ENCODE measurements around the gene IL10RA.

Gene IL10RA

GRCh38 chr11:117992620-117993019 lies 6.4 kb downstream of the IL10RA start:
- no peak for DNase-seq (ENCODE audit: low spot score)

- no peak for DNase-seq (ENCODE audit: low spot score)
Measured at GRCh38 chr11:117993988-117994745, 8.0 kb downstream of the IL10RA start.

- no peak for DNase-seq (ENCODE audit: low spot score)
Measured at GRCh38 chr11:117995472-117995871, 9.3 kb downstream of the IL10RA start.

- no peak for DNase-seq (ENCODE audit: low spot score)
Measured at GRCh38 chr11:117996058-117996457, 9.9 kb downstream of the IL10RA start.

- DNase-seq (ENCODE audit: low spot score) = no peak
Measured at GRCh38 chr11:117997406-117997805, 11.2 kb downstream of the IL10RA start.

- DNase-seq (ENCODE audit: low spot score) = no peak
Measured at GRCh38 chr11:117997823-117998579, 11.8 kb downstream of the IL10RA start.

- no peak for DNase-seq (ENCODE audit: low spot score)
Measured at GRCh38 chr11:117998664-117999353, 12.6 kb downstream of the IL10RA start.

- no peak for DNase-seq (ENCODE audit: low spot score)
Measured at GRCh38 chr11:117999354-117999993, 13.3 kb downstream of the IL10RA start.

- no peak for DNase-seq (ENCODE audit: low spot score)
Measured at GRCh38 chr11:118000067-118000849, 14.1 kb downstream of the IL10RA start.

GRCh38 chr11:118000850-118001228 lies 14.6 kb downstream of the IL10RA start:
- DNase-seq (ENCODE audit: low spot score) = no peak

- DNase-seq (ENCODE audit: low spot score) = no peak
Measured at GRCh38 chr11:118001494-118001971, 15.3 kb downstream of the IL10RA start.

- DNase-seq (ENCODE audit: low spot score) = no peak
Measured at GRCh38 chr11:118002010-118002540, 15.9 kb downstream of the IL10RA start.

GRCh38 chr11:118002541-118003423 lies 16.6 kb downstream of the IL10RA start:
- DNase-seq (ENCODE audit: low spot score) = no peak

GRCh38 chr11:118003456-118003855 lies 17.3 kb downstream of the IL10RA start:
- no peak for DNase-seq (ENCODE audit: low spot score)

- no peak for DNase-seq (ENCODE audit: low spot score)
Measured at GRCh38 chr11:118004543-118005223, 18.5 kb downstream of the IL10RA start.

GRCh38 chr11:118005224-118006152 lies 19.3 kb downstream of the IL10RA start:
- DNase-seq (ENCODE audit: low spot score) = no peak

- no peak for DNase-seq (ENCODE audit: low spot score)
Measured at GRCh38 chr11:118006153-118006534, 19.9 kb downstream of the IL10RA start.

- no peak for DNase-seq (ENCODE audit: low spot score)
Measured at GRCh38 chr11:118007040-118007439, 20.8 kb downstream of the IL10RA start.
